NCI-H345 treated with DMSO at 0.1 percent for 48 hours (cell line): Measurements from ENCODE around the gene ABL1.
"Not testable (repeated sequence)": the region's sequence is repeated elsewhere in the genome, so short reads cannot be mapped to it uniquely, and the experiment has no call there.

Experiments
- DNase-seq: peaks from one replicate; lab custom pipeline; 2025; ENCODE audit not compliant: unreplicated experiment; lab: John Stamatoyannopoulos, UW

The ABL1 gene

GRCh38 chr9:130834371-130835336 lies at the start of gene ABL1:
Gene ABL1, plus strand, starts transcription at chr9:130835254. Its CDS starts 193 bp downstream, at chr9:130835447.
- DNase-seq: peak; percentile 39

GRCh38 chr9:130785940-130786508 lies 49.0 kb upstream of the ABL1 start:
- DNase-seq: no peak

GRCh38 chr9:130786526-130786925 lies 48.5 kb upstream of the ABL1 start:
- no peak for DNase-seq

- no peak for DNase-seq
Observed at GRCh38 chr9:130789747-130790672, 45.0 kb upstream of the ABL1 start.

GRCh38 chr9:130791303-130791894 lies 43.7 kb upstream of the ABL1 start:
- DNase-seq: no peak

- no peak for DNase-seq
Observed at GRCh38 chr9:130793589-130793988, 41.5 kb upstream of the ABL1 start.

GRCh38 chr9:130794021-130794420 lies 41.0 kb upstream of the ABL1 start:
- DNase-seq: not testable (repeated sequence)

GRCh38 chr9:130794423-130794822 lies 40.6 kb upstream of the ABL1 start:
- not testable (repeated sequence) for DNase-seq

- no peak for DNase-seq
Observed at GRCh38 chr9:130794923-130795495, 40.0 kb upstream of the ABL1 start.

- DNase-seq: not testable (repeated sequence)
Observed at GRCh38 chr9:130803116-130803515, 31.9 kb upstream of the ABL1 start.

GRCh38 chr9:130805510-130806326 lies 29.3 kb upstream of the ABL1 start:
- DNase-seq: no peak

GRCh38 chr9:130806327-130806716 lies 28.7 kb upstream of the ABL1 start:
- DNase-seq: no peak

GRCh38 chr9:130810609-130811136 lies 24.4 kb upstream of the ABL1 start:
- DNase-seq: no peak

GRCh38 chr9:130815242-130815808 lies 19.7 kb upstream of the ABL1 start:
- no peak for DNase-seq

GRCh38 chr9:130817914-130818313 lies 17.1 kb upstream of the ABL1 start:
- DNase-seq: no peak

- DNase-seq: no peak
Observed at GRCh38 chr9:130820135-130820738, 14.8 kb upstream of the ABL1 start.

- no peak for DNase-seq
Observed at GRCh38 chr9:130823435-130823834, 11.6 kb upstream of the ABL1 start.

GRCh38 chr9:130824079-130824478 lies 11.0 kb upstream of the ABL1 start:
- no peak for DNase-seq
